Posterior cingulate gyrus (tissue), 11 donors: Measurements from ENCODE around the gene PDGFRB.

ENCODE experiments used
- DNase-seq, 10 donors: peaks; one replicate each; pipeline versions ENCODE4 v3.0.0 to v3.0.0-alpha.2; 2020 to 2021; ENCODE audit warnings: mixed read lengths in 3 of 10
- intact Hi-C: fragments of 100-400 bp; cut with DNase I; formaldehyde crosslinking; loops from one replicate; pipeline ENCODE4 v1.15.1; 2023

Gene PDGFRB

GRCh38 chr5:150166037-150166649 is 10.5 kb upstream of the PDGFRB start:
- intact Hi-C loops, result loop anchor here (10.0 kb wide), 1 partner anchor 269 kb away; no protein-coding TSS in a partner anchor
- no peak for DNase-seq

DNA sequence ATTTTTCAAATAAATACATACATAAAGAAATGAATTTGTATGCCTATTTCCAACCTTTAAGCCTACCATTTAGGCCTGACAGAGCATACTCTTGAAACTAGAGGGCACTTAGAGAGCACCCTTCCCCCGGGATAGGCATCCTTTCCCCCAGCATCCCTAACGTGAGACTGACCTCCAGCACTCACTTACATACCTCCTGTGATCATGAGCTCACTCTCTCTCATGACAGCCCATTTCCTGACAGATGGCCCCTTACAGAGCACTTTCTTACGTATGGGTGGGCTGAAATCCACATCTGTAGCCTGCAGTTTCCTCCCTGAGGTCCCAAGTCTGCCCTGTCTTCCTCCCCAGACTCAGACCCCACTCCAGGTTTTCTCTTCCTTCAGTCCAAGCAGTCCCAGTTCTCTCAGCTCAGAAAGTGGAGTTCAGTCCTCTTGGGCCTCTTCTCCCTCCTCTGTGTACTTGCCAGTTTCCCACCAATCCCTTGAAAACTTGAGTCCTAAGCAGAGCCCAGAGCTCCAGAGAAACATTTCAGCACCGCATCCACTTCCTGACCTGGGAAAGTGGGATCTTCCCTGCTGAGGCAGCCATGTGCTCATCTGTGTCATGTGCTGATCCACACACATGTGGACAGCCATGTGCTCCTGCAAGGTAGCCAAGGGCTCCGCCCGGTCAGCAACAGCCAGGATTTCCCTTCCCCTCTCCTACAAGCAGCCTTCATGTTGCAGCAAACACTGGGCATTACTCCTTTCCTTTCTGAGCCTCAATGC is 8.8 kb upstream of the PDGFRB start:
- DNase-seq, result no peak
- intact Hi-C loops, result loop anchor here (10.0 kb wide), 1 partner anchor 270 kb away; no protein-coding TSS in a partner anchor

DNA sequence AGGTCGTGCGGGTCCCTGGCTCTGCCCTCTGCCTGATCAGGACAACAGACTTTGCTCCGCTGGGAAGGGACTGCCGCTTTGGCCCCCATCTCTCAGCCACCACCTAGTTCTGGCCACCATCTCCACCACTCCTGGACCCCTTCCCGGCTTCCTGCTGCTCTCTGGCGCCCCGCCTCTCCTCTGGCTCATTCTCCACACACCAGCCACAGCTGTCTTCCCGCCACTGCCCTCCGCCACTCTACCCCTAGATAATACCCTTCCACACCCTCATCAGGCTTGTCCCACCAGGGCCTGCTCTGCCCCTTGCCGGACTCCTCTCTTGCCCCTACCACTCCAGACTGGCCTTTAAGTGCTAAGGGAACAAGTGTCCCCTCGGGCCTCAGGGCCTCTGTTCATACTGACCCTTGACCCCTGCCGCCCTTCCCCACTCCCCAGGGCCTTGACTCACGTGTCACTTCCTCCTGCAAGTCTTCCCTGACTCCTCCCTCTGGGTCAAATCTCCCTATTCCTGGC is 8.0 kb upstream of the PDGFRB start:
- DNase-seq, result no peak
- intact Hi-C loops, result loop anchor here (10.0 kb wide), 1 partner anchor 271 kb away; no protein-coding TSS in a partner anchor

DNA sequence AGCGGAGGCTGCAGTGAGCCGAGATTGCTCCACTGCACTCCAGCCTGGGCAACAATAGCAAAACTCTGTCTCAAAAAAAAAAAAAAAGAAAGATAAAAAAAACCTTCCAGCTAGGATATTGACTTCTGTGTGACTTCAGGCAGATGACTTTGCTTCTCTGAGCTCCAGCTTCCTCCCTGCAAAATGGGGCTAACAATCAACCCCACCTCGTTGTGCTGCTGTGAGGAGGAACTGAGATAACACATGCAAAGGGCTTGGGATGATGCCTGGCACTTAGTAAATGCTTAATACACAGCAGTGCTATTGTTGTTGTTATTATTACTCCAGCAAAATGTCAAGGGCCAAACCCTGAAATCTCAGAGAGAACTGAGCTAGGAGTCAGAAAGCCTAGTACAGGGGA is 7.4 kb upstream of the PDGFRB start:
- no peak for DNase-seq
- intact Hi-C loops, result loop anchor here (10.0 kb wide), 1 partner anchor 272 kb away; no protein-coding TSS in a partner anchor

DNA sequence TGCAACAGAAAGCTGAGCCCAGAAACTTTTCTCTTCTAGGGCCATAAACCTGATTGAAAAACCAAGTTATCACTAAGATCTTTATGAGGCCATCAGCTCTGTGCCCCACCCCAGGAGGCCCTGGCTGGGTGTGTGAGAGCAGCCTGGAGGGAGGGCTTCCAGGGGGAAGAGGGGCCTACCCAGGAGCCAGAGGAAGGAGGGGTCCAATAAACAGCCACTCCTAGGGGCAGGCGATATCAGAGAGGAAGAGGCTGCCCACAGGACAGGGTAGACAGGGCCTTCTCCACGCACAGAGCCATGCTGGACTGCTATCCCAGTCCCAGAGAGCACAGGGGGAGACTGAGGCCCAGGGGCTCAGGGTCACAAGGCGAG is 6.5 kb upstream of the PDGFRB start:
- no peak for DNase-seq
- intact Hi-C loops, result loop anchor here (10.0 kb wide), 1 partner anchor 273 kb away; no protein-coding TSS in a partner anchor

DNA sequence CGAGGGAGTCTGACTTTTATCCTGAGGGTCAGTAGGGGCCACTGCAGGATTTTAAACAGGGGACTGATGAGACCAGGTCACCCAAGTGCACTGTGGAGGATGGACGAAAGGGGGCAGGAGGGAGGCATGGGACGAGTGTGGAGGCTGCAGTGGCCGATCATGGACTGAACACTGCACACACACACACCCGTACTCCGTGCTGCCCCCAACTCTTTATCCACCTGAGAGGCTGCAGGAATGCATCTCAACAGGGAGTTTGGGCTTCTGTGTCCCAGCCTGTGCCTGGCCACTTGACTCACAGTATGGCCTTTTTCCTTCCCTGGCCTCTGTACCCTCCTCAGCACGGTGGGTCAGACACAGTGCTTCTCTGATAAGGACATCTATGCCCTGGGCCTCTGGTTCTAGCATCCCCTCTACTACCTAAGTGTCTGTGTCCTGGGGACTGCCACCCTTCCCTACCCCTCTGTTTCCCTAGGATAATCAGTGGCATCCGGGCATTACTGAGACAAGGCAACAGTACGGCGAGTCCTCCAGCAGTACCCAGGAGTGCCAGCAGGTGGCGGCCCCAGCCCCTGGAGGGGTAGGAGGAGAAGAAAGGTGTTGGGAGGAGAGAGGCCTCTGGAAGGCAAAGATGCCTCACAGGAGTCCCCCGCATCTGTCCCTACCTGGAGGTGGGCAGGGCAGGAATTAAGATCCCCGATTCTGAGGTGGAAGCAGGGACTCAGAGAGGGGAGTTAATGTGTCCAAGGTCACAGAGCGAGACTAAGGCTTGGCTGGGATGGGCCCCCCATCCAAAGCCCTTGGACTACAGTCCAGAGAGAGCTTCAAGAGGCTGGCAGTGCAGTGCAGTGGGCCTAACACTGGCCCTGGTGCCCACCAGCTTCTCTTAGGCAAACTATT is 5.8 kb upstream of the PDGFRB start:
- peak; percentile 68 to 97 (median 86) for DNase-seq
- intact Hi-C loops, result loop anchor here (1.0 to 10.0 kb wide), 3 partner anchors 31 to 273 kb away; no protein-coding TSS in a partner anchor

- DNase-seq, result no peak
- intact Hi-C loops, result loop anchor here (1.0 to 10.0 kb wide), 3 partner anchors 30 to 274 kb away; no protein-coding TSS in a partner anchor
These were observed 4.9 kb upstream of the PDGFRB start for GRCh38 chr5:150160448-150161081.

DNA sequence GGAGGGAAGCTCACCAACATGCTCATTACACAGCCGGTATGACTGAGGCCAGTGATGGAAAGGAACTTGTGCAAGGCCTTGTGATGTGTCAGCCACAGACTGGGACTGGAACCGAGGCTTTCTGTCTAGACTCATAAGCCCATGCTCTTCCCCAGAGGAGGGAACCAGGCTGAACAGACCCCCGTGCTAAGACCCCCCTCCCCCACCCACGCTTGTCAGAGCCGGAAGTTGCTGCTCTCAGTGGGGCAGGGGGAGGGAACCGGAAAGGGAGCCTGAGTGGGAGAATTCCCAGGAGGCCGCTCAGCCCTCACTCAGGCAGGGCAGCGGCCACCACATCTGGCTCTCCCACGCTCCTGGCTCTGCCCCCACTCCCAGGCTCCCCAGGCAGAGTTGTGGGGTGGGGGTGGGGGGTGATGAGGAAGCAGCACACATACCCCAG is 4.1 kb upstream of the PDGFRB start:
- DNase-seq, result no peak
- intact Hi-C loops, result loop anchor here (2.0 to 10.0 kb wide), 2 partner anchors 29 to 275 kb away; no protein-coding TSS in a partner anchor

DNA sequence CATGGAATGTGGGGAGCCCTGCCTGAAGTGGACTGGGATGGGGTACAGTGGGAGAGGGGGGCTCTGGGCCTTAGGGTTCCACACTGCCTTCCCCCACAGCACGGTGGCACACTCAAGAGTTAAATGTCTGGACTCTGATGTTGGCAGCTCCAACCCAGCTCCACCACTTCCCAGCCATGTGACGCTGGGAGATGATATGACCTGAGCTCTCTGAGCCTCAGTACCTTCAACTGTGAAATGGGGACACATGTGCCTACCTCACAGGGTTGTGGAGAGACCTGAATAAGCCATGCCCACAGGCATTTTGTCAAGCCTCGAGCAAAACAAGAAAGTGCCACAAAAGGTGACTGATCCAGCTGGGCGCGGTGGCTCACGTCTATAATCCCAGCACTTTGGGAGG is 3.4 kb upstream of the PDGFRB start:
- DNase-seq, result no peak
- intact Hi-C loops, result no loop called here

DNA sequence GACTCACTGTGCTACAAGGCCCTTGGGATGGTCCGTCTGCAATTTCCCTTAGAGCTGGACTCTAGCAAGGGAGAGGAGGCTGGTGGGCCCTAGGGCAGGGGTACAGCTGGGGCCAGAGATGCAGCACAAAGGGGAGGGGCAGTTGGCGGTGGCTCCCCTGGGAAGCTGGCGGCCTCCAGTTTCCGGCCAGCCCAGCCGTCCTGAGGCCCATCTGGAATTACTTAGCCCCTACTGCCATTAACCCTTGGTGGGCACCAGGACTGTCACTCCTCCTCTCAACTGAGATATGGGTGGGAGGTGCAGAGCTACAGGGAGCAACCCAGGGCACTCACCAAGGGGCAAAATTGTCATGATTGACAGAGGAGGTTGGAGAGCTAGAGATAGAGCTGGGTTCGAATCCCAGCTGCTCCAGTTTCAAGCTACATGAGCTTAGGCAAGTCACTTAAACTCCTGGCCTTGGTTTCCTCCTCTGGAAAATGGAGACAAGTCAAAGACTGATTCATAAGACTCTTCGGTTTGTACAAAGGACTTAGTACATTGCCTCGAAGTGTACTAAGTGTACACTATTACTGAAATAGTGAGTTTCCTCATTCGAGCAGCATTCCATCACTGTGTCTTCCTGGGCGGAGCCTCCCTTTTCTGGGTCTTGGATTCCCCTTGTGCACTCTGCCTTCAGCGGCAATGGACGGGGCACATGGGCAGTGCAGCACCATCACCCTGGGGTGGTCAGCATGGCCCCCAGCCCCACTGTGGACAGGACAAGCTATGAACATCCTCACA is 2.7 kb upstream of the PDGFRB start:
- intact Hi-C loops, result no loop called here
- no peak for DNase-seq

- intact Hi-C loops, result no loop called here
- DNase-seq, result no peak
These were observed 1.5 kb upstream of the PDGFRB start for GRCh38 chr5:150157168-150157567.

DNA sequence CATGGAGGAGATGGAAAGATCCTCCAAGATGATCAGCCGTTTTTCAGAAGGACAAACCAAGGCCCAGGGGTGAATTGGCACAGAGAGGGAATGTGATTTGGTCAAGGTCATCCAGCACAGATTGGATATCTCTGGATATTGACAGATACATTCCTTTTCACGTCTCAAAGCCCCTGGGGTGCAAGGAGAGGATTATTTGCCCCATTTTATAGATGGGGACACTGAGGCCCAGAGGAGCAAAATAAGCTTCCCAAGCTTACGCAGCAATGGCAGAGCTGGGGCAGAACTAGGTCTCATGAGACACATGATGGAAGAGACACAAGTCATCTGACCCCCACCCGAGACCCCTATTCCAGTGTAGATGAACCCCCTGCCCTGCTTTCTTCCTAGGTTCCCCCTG is 895 bp upstream of the PDGFRB start:
- intact Hi-C loops, result no loop called here
- DNase-seq, result no peak

- DNase-seq, result no peak
- intact Hi-C loops, result no loop called here
These were observed 353 bp upstream of the PDGFRB start for GRCh38 chr5:150156027-150156368.

GRCh38 chr5:150154618-150155128 is 972 bp downstream of the PDGFRB start:
- intact Hi-C loops, result no loop called here
- no peak for DNase-seq

- intact Hi-C loops, result no loop called here
- DNase-seq, result peak in 4 of 10 donors; percentile 31 to 83 (median 40)
These were observed 1.6 kb downstream of the PDGFRB start for GRCh38 chr5:150153957-150154617.

DNA sequence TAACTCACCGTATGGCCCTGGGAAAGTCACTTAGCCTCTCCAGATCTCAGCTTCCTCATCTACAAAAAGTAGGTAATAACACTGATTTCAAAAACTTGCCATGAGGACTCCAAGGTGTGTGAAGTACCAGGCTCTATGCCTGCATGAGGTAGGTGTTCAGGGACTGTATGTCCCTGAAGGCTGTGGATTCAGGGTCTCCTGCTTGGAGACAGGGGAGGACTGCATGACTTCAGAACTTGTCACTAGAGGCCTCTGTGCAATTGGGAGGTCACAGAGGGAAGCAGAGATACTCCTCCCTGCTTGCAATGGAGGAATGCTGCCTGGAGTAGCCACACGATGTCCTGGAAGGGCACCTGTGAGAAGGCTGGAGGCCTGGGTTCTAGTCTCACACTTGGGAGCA is 2.2 kb downstream of the PDGFRB start:
- intact Hi-C loops, result no loop called here
- peak in 1 of 10 donors; percentile 15 for DNase-seq

DNA sequence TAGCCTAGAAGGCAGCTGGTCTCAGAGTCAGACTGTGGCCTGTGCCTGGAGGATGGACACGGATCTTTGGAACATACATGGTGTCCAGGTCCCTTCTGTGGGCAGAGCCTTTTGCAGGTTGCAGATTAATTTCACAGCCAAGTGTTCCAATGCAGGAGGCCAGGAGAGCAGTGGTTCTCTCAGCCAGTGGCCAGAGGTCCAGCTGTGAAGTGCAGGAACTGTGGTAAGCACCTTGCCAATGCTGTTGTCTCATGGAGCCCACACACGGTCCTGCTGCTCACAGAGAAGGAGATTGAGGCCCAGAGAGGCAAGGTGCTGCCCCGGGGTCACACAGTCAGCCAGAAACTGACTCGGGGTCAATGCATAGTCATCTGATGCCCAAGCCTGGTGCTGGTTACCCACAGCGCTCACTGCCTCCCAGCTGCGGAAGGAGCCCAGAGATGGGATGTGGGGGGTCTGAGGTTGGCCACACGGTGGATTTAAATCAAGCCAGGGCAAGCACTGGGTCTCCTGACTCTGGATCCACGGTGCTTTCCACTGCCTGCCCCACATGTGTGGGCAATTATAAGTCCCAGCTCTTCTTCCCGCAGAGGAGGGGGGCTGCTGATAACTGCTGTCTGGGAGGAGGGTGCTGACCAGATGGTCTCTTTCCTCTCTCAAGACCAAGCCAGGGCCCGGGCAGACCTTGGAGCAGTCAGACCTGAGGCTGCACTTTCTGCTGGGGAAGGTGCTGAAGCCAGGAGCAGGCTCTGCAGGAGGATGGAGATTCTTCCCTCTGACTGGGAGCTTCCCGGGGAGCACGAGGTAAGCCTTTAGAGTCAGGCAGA is 2.8 kb downstream of the PDGFRB start:
- intact Hi-C loops, result no loop called here
- DNase-seq, result peak in 2 of 10 donors; percentile 47 to 77

DNA sequence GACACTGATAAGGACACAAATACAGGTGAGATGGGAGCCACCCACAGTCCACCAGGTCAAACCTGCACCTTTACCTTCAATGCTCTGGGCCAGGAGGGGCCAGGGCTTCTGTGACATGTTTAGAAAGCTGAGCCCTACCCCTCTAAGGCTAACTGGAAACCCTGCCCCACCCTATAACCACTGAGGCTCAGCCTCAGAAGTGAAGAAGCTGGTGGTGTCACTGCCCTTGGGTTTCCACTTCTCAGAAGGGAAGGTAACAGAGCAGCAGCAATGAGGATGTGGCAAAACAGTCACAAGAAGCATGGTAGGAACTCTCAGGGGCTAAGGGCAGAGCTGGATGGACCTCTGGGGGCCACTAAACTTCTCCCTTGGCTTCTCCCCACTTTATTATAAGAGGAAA is 6.0 kb downstream of the PDGFRB start:
- no peak for DNase-seq
- intact Hi-C loops, result no loop called here
